Measurements from ENCODE around the gene CASP7.
"Not testable (repeated sequence)": the region's sequence is repeated elsewhere in the genome, so short reads cannot be mapped to it uniquely, and the experiment has no call there.

The CASP7 gene

DNA sequence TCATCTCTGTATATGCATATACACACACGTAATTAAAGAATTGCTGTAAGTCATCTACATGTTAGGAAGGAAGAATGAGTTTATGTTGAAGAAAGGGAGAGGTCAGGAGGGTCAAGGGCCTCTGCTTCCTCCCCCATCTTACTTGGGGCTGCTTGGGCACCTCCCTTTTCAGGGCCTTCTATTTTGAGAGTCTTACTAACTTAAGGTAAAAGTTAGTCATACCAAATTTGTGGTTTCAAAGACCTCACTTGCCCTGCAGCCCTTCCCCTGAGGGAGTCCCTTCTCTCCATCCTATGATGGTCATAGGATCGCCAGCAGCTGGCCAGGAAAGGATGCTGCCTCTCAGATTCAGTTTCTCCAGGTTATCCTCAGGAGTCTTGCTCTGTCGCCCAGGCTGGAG lies 74.4 kb downstream of the CASP7 start:
- DNase-seq (ENCODE audit: low read depth in 3 of 3) = no peak

DNA sequence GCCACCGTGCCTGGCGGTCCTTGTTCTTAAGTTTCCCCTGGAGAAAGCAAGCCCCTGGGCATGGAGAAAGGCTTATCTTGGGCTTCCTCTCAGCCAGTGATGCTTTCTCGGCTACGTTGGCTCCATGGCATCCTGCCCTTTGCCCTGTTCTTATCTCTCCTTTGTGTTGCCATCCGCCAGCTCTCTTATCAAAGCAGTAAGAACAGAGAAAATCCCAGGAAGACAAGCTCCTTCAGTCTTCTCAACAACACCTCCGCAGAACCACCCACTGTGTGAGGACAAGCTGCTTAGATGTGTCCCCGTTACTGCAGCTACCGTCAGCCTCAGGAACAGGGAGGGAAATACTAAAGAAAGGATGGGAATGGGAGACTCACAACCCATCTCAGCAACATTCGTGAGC lies 75.1 kb downstream of the CASP7 start:
- no peak for DNase-seq (ENCODE audit: low read depth in 3 of 3)

DNA sequence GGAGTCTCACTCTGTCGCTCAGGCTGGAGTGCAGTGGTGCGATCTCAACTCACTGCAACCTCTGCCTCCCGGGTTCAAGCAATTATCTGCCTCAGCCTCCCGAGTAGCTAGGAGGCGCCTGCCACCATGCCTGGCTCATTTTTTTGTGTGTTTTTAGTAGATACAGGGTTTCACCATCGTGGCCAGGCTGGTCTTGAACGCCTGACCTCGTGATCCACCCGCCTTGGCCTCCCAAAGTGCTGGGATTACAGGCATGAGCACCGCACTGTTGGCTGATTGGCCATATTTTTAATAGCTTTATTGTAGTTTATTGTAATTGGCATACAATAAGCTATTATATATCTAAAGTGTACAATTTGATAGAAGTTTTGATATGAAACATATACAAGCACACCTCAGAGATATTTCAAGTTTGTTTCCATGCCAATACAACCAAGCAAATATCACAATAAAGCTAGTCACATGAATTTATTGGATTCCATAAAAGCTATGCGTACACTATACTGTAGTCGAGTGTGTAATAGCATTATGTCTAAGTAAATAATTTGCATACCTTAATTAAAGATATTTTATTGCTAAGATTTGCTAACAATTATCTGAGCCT lies 77.3 kb downstream of the CASP7 start:
- DNase-seq (ENCODE audit: low read depth in 3 of 3) = no peak

DNA sequence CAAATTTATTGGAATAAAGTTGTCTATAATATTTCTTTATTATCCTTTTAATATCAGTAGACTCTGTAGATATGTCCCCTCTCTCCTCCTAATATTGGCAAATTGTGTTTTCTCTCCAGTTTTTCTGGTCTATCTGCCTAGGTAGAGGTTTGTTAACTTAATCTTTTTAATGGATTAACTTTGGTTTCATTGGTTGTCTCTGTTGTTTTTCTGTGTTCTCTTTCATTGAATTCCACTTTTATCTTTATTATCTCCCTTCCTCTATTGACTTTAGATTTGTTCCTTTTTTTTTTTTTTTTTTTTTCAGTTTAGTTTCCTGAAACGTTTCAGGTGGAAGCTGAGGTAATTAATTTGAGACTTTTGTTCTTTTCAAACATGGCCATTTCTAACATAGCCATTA lies 82.4 kb downstream of the CASP7 start:
- no peak for DNase-seq (ENCODE audit: low read depth in 3 of 3)

DNA sequence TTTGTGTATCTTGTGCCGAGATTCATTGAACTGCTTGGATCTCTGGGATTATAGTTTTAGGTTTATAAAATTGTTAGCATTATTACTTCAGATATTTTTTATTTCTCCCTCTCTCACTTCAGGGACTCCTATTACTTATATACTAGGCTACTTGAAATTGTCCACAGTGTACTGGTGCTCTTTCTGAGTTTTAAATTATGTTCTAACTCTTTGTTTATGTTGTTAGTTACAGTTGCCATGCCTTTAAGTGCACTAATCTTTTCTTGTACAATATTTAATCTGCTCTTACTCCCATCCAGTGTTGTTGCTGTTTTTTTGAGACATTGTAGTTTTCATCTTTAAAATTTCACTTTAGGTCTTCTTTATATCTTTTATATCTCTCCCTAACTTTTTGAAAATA lies 84.9 kb downstream of the CASP7 start:
- no peak for DNase-seq (ENCODE audit: low read depth in 3 of 3)

DNA sequence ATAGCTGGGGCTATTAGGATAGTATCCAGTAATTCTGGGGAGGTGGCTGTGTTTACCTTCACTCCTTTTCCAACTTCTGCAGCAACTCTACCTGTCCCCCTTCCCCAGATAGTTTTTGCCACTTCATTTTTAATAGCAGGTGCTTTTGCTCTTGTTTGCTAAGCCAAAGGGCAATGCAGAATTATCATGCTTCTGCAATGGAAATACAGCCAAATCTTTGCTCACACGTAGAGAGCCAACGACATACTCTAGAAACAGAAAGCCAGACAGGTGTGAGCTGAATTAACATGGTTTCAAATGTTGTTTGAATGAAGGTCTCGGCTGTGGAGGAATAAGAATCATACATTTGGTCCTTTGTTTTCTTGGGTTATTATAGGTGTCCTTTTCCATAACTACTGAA lies 86.2 kb downstream of the CASP7 start:
- DNase-seq (ENCODE audit: low read depth in 3 of 3) = no peak

DNA sequence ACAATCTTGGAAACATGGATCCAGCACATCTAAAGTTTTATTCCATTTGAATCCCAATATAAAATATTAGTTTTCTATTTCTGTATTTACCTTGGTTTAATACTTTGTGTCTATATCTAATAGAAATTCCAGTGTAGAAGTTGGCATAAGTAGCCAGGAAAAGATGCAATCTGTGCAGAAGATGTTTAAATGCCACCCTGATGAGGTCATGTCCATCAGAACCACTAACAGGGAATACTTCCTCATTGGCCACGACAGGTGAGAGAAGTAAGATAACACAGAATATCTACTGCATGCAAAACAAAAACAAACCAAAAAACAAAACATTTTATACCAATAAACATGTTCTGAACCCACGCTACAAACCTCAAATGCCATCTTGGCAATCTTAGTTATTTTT lies 87.5 kb downstream of the CASP7 start:
- DNase-seq (ENCODE audit: low read depth in 3 of 3) = no peak

DNA sequence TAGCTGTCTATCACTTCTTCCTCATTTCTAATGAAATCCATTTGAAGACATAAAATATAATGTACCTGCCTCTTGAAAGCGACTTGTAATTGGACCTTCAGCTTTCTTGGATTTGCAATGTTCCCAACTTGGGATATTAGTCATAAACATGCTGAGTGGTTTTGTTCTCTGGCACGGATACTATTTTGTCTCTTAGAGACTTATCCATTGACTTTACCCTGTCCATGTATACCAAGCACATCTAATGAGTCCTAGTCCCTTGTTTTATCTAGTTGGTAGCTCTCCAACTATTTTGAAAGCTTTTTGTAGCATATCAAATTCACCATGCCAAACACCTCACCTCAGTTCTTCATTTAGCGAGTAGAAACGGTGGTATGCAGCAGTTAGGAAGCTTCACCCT lies 90.6 kb downstream of the CASP7 start:
- DNase-seq (ENCODE audit: low read depth in 3 of 3) = no peak

DNA sequence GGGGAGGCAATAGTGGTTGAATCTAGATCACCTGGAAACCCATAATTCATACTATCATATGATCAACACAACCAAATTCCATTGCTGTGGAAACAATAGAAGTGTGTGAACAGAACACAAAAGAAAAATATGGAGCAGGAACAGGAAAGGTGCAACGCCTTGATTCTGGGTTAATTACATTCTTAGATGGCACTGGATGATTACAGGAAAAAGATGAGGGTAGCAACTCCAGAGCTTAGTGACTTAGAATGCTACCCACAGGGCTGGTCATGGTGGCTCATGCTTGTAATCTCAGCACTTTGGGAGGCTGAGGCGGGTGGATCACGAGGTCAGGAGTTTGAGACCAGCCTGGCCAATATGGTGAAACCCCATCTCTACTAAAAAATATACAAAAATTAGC lies 91.4 kb downstream of the CASP7 start:
- DNase-seq (ENCODE audit: low read depth in 3 of 3) = not testable (repeated sequence)

DNA sequence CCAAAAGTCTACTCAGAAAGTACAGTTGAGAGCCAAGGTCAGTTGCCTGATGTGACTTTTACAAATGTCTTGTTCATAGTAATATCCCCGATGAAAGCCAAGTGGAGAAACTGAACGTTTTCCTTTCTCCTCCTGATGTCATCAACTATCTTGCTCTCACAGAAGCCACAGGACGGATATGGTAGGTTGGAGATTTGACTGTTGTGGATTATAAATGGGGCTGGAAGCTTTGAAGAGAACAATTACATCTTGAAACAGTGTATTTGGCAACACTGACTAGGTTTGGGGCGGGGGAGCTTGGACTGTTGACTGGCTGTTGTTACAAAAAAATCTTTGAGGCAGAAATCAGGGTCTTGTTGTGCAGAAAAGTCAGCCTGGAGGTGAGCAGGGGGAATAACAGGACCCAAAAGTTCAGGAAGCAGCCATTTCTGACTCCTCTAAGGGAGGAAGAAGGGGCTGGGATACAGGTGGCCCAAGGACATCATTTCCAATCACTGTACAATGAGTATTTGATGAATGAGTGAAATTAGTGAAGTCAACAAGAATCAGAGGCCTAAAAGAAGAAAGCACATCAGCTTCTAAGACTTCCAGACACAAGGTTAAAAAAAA lies 96.1 kb downstream of the CASP7 start:
- DNase-seq (ENCODE audit: low read depth in 3 of 3) = no peak

DNA sequence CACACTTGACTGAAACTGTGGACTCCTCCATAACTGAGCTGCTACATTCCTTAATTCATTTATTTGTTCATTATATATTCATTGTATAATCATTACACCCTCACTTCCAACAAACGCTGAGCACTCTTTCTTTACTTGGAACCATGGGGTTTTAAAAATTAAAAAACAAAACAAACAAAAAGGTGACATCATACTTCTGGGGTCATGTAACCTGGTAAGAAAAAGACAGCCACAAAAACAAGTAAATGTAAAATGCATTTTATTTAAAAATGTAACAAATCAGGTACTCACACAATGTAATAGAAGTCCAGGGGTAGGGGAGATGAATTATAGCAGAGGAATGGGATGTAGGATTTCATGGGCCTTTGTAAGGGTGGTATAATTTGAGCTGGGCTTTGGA lies 96.8 kb downstream of the CASP7 start:
- no peak for DNase-seq (ENCODE audit: low read depth in 3 of 3)

Measured in stimulated activated CD4-positive, alpha-beta T cell treated with anti-CD3 and anti-CD28 coated beads, TNF-alpha, amount 100 ng/mL, for 48 hours (primary cell).